GM12878 (cell line): Measurements from ENCODE around the gene DSG2. TPM values are rescaled to one million over a fixed set of nuclear protein-coding genes. Genes with fewer than 3 reads are reported as not detected.

Experiments
- ATAC-seq: fragments of 200-7000 bp; cut with Tn5 transposase; 3 replicates; pipeline ENCODE4 v1.9.1; 2020; ENCODE audit warnings: mild to moderate bottlenecking, moderate library complexity
- BruUV-seq: library from RNA; stranded (reverse); fragments of 400-500 nt; replicated peaks from 2 replicates; lab custom pipeline; 2021; lab: Mats Ljungman, UMichigan
- CTCF ChIA-PET: fragments of 300-600 bp; sonication (Branson Sonifier 250); formaldehyde crosslinking; extraction: SDS; loops from one replicate; lab custom pipeline; 2021; ENCODE audit warnings: inconsistent platforms; lab: Yijun Ruan, JAX
- POLR2A ChIA-PET: fragments of 350-600 bp; formaldehyde crosslinking; extraction: SDS; loops from one replicate; lab custom pipeline; 2021; ENCODE audit warnings: inconsistent platforms; lab: Charles Lee
- RAD21 ChIA-PET: fragments of 300-600 bp; sonication (Branson Sonifier 250); formaldehyde crosslinking; loops from one replicate; lab custom pipeline; 2023; ENCODE audit warnings: antibody characterized with exemption; ENCODE audit not compliant: unreplicated experiment; lab: Charles Lee
- SMC1A ChIA-PET: fragments of 300-600 bp; sonication (Branson Sonifier 250); formaldehyde crosslinking; loops from one replicate; lab custom pipeline; 2023; ENCODE audit not compliant: unreplicated experiment, uncharacterized antibody; lab: Charles Lee
- DNase-seq: peaks from one replicate; pipeline ENCODE4 v3.0.0-alpha.2; 2011; ENCODE audit warnings: low read depth, low spot score
- FAIRE-seq: peaks from 3 replicates; lab custom pipeline; 2011; peaks lifted over from hg19 to GRCh38; lab: Jason Lieb, UNC
- H2AFZ ChIP-seq: 2 replicates; pipeline ENCODE4 v1.6.0; 2011; ENCODE audit warnings: low read depth, low read length, control low read depth; ENCODE audit not compliant: control insufficient read depth
- H3K27ac ChIP-seq: 2 replicates; pipeline ENCODE4 v1.5.1; 2011; ENCODE audit warnings: control low read depth; ENCODE audit not compliant: control insufficient read depth, insufficient read depth
- H3K27me3 ChIP-seq, 2 experiments: replicated peaks in 1 of 2; 2 replicates each; pipeline versions ENCODE4 v1.6.0 to v1.6.1; 2011; ENCODE audit warnings: low read length in 1 of 2; ENCODE audit not compliant: control insufficient read depth in 2 of 2, insufficient read depth in 2 of 2
- H3K36me3 ChIP-seq, 2 experiments: 2 replicates each; pipeline ENCODE4 v1.5.1; 2011; ENCODE audit warnings: low read length in 1 of 2; ENCODE audit not compliant: control insufficient read depth in 2 of 2, insufficient read depth in 2 of 2
- H3K4me1 ChIP-seq: 2 replicates; pipeline ENCODE4 v1.6.1; 2011; ENCODE audit warnings: mild to moderate bottlenecking, low read length, moderate library complexity, mixed read lengths; ENCODE audit not compliant: control insufficient read depth, insufficient read depth
- H3K4me2 ChIP-seq: 2 replicates; pipeline ENCODE4 v1.6.0; 2011; ENCODE audit warnings: control low read depth; ENCODE audit not compliant: control insufficient read depth, insufficient read depth
- H3K4me3 ChIP-seq: fragments of 200-600 bp; sonication (generic); 2 replicates; pipeline ENCODE4 v1.5.1; 2016
- H3K79me2 ChIP-seq: 2 replicates; pipeline ENCODE4 v1.6.0; 2011; ENCODE audit warnings: low read length; ENCODE audit not compliant: control insufficient read depth, insufficient read depth
- H3K9ac ChIP-seq: 2 replicates; pipeline ENCODE4 v1.8.0; 2011; ENCODE audit warnings: low read length, control low read depth, mixed read lengths; ENCODE audit not compliant: control insufficient read depth, insufficient read depth
- H3K9me3 ChIP-seq: replicated peaks from 3 replicates; pipeline ENCODE4 v1.5.1; 2011; ENCODE audit warnings: mild to moderate bottlenecking, low read length; ENCODE audit not compliant: control insufficient read depth, insufficient read depth
- H4K20me1 ChIP-seq: 2 replicates; pipeline ENCODE4 v1.6.0; 2011; ENCODE audit not compliant: control insufficient read depth, insufficient read depth
- CBX5 ChIP-seq: sonication (generic); IDR thresholded peaks from 2 replicates; pipeline ENCODE4 v1.6.1; 2016; ENCODE audit warnings: low read depth, moderate library complexity, mild to moderate bottlenecking, inconsistent platforms
- MYB ChIP-seq: fragments of 150-350 bp; IDR thresholded peaks from 2 replicates; pipeline ENCODE4 v1.6.1; 2014; ENCODE audit warnings: mild to moderate bottlenecking, low read depth, low read length, borderline replicate concordance
- NRF1 ChIP-seq: conservative IDR thresholded peaks from 2 replicates; pipeline ENCODE4 v1.6.1; 2011; ENCODE audit warnings: mild to moderate bottlenecking, low read depth, low read length, improper control_type of control experiment
- PAX8 ChIP-seq: fragments of 450-650 bp; IDR thresholded peaks from 2 replicates; pipeline ENCODE4 v1.6.1; 2017; ENCODE audit warnings: mild to moderate bottlenecking, moderate library complexity
- POLR2AphosphoS2 ChIP-seq: IDR thresholded peaks from 2 replicates; pipeline ENCODE4 v1.6.1; 2011; ENCODE audit warnings: low read depth, mild to moderate bottlenecking, low read length, improper control_type of control experiment, moderate library complexity
- RBBP5 ChIP-seq: fragments of 200-600 bp; sonication (generic); conservative IDR thresholded peaks from 2 replicates; pipeline ENCODE4 v1.6.1; 2016
- TCF12 ChIP-seq: IDR thresholded peaks from 2 replicates; pipeline ENCODE4 v1.6.1; 2011; ENCODE audit warnings: low read depth, mild to moderate bottlenecking, low read length
- ZNF274 ChIP-seq: IDR thresholded peaks from one replicate; pipeline ENCODE4 v1.8.0; 2011; ENCODE audit not compliant: insufficient read length, insufficient read depth
- ZSCAN29 ChIP-seq: fragments of 450-650 bp; IDR thresholded peaks from 2 replicates; pipeline ENCODE4 v1.6.1; 2017; ENCODE audit warnings: mild to moderate bottlenecking, moderate library complexity
- WGBS: methylation state at CpG from one replicate; pipeline ENCODE4 v1.1.6; 2016; ENCODE audit warnings: low lambda C conversion rate; ENCODE audit not compliant: insufficient replicate concordance, insufficient coverage; ENCODE audit errors: missing lambda C conversion rate; 5-methylcytosine and 5-hydroxymethylcytosine counted together
- in situ Hi-C: fragments of 300-500 bp; cut with MboI; formaldehyde crosslinking; loops from 9 replicates; pipeline ENCODE4 v1.14.3; 2018; ENCODE audit warnings: mixed read lengths
- intact Hi-C: fragments of 100-400 bp; cut with micrococcal nuclease; formaldehyde crosslinking; loops from one replicate; pipeline ENCODE4 v1.14.2; 2022; ENCODE audit not compliant: unreplicated experiment
- polyA plus RNA-seq, 11 experiments: library from polyadenylated mRNA; depleted of rRNA in 4 of 11; unstranded in 6 of 11; stranded (reverse) in 5 of 11; fragments of >200 nt; fragmentation: Nextera tagmentation in 4 of 11; fragmentation: Illumina TruSeq in 1 of 11; extraction: Ambion mirVana in 4 of 11; extraction: Trizol in 1 of 11; gene quantifications; 1 replicate in 1 of 11; 2 replicates in 10 of 11; pipeline versions ENCODE4 v1.2.1 to v1.2.3, GENCODE V29; 2011 to 2016; ENCODE audit warnings: inconsistent platforms in 2 of 11, missing spikeins in 2 of 11, low read depth in 1 of 11
- total RNA-seq, 4 experiments: library from RNA; depleted of rRNA in 3 of 4; stranded (reverse); fragments of >200 nt in 3 of 4; fragmentation: Illumina TruSeq in 1 of 4; extraction: Trizol in 1 of 4; gene quantifications; 2 replicates each; pipeline versions ENCODE4 v1.2.1 to v1.2.3, GENCODE V29; 2013 to 2021
- TF ChIP-seq, protein P1 (sequence below): fragments of 450-650 bp; conservative IDR thresholded peaks from 2 replicates; pipeline ENCODE4 v1.6.1; 2017; ENCODE audit warnings: mild to moderate bottlenecking, moderate library complexity
- TF ChIP-seq, protein P2 (sequence below): fragments of 450-650 bp; formaldehyde crosslinking; IDR thresholded peaks from 2 replicates; pipeline ENCODE4 v1.4.0; 2022; ENCODE audit warnings: mild to moderate bottlenecking, moderate library complexity
- TF ChIP-seq, protein P3 (sequence below): fragments of 450-650 bp; formaldehyde crosslinking; IDR thresholded peaks from 2 replicates; pipeline ENCODE4 v1.5.0; 2022; ENCODE audit warnings: mild to moderate bottlenecking, missing genetic modification characterization

DSG2 gene
- total and polyA plus RNA-seq, 10 of the 15 experiments (the other 5 are each of a cell fraction or from before 2014, with no cell fraction given) = 11.7 to 46.2 (median 28.0) TPM

DNA sequence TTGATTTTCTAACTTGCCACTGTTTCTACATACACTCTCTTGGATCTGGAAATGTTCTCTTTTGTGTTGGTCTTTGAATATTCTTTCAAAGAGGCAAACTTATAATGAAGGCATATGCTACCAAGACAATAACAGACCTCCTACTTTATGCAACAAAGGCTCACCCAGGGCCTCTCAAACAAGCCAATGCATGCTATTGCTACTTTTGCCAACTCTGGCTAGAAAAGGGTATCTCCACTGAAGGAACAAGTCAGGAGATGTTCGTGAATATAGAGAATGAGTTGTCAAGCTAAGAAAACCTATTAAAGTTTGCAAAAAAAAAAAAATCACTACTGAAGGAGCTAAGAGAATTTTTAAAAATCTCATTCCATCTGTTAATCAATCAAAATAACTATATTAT lies 15.9 kb upstream of the DSG2 start:
- ATAC-seq = no peak
- DNase-seq = no peak
- Histone ChIP-seq H4K20me1 (no peaks in the 10 kb centered on the region), H3K79me2 (no peaks in the 10 kb centered on the region), H3K27me3 (no peaks in the 10 kb centered on the region; a peak in 1 of 4 replicates), H3K4me3 (no peak overlapping the region), H3K4me1 (no peaks in the 10 kb centered on the region), H3K4me2 (no peak overlapping the region), H3K9me3 (no peaks in the 10 kb centered on the region), H3K9ac (no peak overlapping the region), H3K36me3 (no peaks in the 10 kb centered on the region), H2AFZ (no peak overlapping the region), H3K27ac (no peak overlapping the region)
- intact Hi-C loops = no loop called here
- POLR2A ChIA-PET = interaction anchor here (0.6 kb wide), 2 partner anchors 48 to 657 kb away, joined by 3 read pairs; no protein-coding TSS in a partner anchor
- in situ Hi-C loops = no loop called here
- SMC1A ChIA-PET = interaction anchor here (1.1 to 1.8 kb wide), 2 partner anchors 9 to 19 kb away, joined by 3 to 8 read pairs; no protein-coding TSS in a partner anchor
- WGBS = 0% methylated on average over 1 of the region's 1 CpG
- TF ChIP-seq TCF12 = no peak
- TF ChIP-seq POLR2AphosphoS2 = no peak
- no peak for TF ChIP-seq ZNF274
- TF ChIP-seq PAX8 = no peak
- TF ChIP-seq MYB = no peak
- no peak for TF ChIP-seq NRF1
- TF ChIP-seq, protein P1, sequence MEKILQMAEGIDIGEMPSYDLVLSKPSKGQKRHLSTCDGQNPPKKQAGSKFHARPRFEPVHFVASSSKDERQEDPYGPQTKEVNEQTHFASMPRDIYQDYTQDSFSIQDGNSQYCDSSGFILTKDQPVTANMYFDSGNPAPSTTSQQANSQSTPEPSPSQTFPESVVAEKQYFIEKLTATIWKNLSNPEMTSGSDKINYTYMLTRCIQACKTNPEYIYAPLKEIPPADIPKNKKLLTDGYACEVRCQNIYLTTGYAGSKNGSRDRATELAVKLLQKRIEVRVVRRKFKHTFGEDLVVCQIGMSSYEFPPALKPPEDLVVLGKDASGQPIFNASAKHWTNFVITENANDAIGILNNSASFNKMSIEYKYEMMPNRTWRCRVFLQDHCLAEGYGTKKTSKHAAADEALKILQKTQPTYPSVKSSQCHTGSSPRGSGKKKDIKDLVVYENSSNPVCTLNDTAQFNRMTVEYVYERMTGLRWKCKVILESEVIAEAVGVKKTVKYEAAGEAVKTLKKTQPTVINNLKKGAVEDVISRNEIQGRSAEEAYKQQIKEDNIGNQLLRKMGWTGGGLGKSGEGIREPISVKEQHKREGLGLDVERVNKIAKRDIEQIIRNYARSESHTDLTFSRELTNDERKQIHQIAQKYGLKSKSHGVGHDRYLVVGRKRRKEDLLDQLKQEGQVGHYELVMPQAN = no peak
- TF ChIP-seq, protein P2, sequence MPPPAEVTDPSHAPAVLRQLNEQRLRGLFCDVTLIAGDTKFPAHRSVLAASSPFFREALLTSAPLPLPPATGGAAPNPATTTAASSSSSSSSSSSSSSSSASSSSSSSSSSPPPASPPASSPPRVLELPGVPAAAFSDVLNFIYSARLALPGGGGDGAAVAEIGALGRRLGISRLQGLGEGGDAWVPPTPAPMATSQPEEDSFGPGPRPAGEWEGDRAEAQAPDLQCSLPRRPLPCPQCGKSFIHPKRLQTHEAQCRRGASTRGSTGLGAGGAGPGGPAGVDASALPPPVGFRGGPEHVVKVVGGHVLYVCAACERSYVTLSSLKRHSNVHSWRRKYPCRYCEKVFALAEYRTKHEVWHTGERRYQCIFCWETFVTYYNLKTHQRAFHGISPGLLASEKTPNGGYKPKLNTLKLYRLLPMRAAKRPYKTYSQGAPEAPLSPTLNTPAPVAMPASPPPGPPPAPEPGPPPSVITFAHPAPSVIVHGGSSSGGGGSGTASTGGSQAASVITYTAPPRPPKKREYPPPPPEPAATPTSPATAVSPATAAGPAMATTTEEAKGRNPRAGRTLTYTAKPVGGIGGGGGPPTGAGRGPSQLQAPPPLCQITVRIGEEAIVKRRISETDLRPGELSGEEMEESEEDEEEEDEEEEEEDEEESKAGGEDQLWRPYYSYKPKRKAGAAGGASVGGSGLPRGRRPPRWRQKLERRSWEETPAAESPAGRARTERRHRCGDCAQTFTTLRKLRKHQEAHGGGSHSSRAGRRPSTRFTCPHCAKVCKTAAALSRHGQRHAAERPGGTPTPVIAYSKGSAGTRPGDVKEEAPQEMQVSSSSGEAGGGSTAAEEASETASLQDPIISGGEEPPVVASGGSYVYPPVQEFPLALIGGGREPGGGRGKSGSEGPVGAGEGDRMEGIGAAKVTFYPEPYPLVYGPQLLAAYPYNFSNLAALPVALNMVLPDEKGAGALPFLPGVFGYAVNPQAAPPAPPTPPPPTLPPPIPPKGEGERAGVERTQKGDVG = no peak
- no peak for TF ChIP-seq RBBP5
- TF ChIP-seq ZSCAN29 = no peak
- TF ChIP-seq, protein P3, sequence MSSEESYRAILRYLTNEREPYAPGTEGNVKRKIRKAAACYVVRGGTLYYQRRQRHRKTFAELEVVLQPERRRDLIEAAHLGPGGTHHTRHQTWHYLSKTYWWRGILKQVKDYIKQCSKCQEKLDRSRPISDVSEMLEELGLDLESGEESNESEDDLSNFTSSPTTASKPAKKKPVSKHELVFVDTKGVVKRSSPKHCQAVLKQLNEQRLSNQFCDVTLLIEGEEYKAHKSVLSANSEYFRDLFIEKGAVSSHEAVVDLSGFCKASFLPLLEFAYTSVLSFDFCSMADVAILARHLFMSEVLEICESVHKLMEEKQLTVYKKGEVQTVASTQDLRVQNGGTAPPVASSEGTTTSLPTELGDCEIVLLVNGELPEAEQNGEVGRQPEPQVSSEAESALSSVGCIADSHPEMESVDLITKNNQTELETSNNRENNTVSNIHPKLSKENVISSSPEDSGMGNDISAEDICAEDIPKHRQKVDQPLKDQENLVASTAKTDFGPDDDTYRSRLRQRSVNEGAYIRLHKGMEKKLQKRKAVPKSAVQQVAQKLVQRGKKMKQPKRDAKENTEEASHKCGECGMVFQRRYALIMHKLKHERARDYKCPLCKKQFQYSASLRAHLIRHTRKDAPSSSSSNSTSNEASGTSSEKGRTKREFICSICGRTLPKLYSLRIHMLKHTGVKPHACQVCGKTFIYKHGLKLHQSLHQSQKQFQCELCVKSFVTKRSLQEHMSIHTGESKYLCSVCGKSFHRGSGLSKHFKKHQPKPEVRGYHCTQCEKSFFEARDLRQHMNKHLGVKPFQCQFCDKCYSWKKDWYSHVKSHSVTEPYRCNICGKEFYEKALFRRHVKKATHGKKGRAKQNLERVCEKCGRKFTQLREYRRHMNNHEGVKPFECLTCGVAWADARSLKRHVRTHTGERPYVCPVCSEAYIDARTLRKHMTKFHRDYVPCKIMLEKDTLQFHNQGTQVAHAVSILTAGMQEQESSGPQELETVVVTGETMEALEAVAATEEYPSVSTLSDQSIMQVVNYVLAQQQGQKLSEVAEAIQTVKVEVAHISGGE (CRISPR knock-in tag) = no peak
- TF ChIP-seq CBX5 = no peak
- no peak for FAIRE-seq
- CTCF ChIA-PET = interaction anchor here (0.8 kb wide), 1 partner anchor 10 kb away, joined by 3 read pairs; no protein-coding TSS in a partner anchor
- RAD21 ChIA-PET = no interaction called here
- BruUV-seq = no TSS peak
